Measurements from ENCODE around the gene DTHD1.

DNA sequence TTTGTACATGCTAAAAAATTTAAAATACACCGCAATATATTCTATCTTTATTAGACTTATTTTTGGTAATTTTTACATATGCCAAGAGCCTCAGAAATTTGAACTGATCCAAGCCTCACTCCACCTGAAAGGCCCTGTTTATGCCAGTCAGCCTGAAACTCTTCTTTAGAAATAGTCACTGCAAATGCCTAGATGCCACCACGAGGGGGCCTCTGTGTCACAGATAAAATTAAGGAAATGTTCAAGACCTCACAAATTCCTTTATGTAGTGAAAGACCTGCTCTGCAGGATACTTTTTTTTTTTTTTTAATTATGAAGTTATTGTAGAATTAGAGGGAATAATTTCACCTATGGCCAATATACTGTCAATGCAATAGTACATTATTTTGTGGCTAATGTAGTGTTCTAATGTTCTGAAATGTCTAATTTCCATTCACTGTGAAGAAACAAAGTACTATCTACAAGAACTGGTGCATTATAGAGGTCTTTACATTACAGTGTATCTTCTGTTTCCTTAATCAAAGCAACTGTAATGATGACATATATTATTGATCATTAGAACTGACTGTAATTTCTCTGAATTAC, 69.8 kb downstream of the DTHD1 start:
- TF ChIP-seq POLR2AphosphoS5 (IDR thresholded peaks at IDR 0.05; ENCODE audit: low read depth, low read length) (no peak), REST (IDR thresholded peaks at IDR 0.05; ENCODE audit: insufficient read depth in 1 of 2, low read depth in 2 of 2, low read length in 2 of 2) (no peak), SIN3A (IDR thresholded peaks at IDR 0.05; ENCODE audit: borderline replicate concordance, insufficient read depth, low read length) (no peak)

Data from PFSK-1 (cell line).